UCSD-AML1 (cell line): ENCODE results near the gene GPR17.

ENCODE experiments used
- DNase-seq: peaks from one replicate; lab custom pipeline; 2025; ENCODE audit not compliant: unreplicated experiment; lab: John Stamatoyannopoulos, UW

Gene GPR17

GRCh38 chr2:127640082-127641072, 5.6 kb upstream of the GPR17 start:
- no peak for DNase-seq

- DNase-seq: no peak
These were observed 4.8 kb upstream of the GPR17 start for GRCh38 chr2:127641133-127641532.

- peak; percentile 67 for DNase-seq
These were observed 4.0 kb upstream of the GPR17 start for GRCh38 chr2:127641846-127642507.

- DNase-seq: no peak
These were observed 3.1 kb upstream of the GPR17 start for GRCh38 chr2:127642706-127643438.

- no peak for DNase-seq
These were observed 2.4 kb upstream of the GPR17 start for GRCh38 chr2:127643439-127644065.

- DNase-seq: no peak
These were observed 1.6 kb upstream of the GPR17 start for GRCh38 chr2:127644066-127645025.

GRCh38 chr2:127645026-127645394, 943 bp upstream of the GPR17 start:
- DNase-seq: no peak

GRCh38 chr2:127646487-127647241, 711 bp downstream of the GPR17 start:
- DNase-seq: no peak

- no peak for DNase-seq
These were observed 1.6 kb downstream of the GPR17 start for GRCh38 chr2:127647242-127648190.

- no peak for DNase-seq
These were observed 2.4 kb downstream of the GPR17 start for GRCh38 chr2:127648321-127648720.

- DNase-seq: no peak
These were observed 3.2 kb downstream of the GPR17 start for GRCh38 chr2:127649100-127649611.

- peak; percentile 65 for DNase-seq
These were observed 3.7 kb downstream of the GPR17 start for GRCh38 chr2:127649684-127650040.

GRCh38 chr2:127650041-127650784, 4.3 kb downstream of the GPR17 start:
- no peak for DNase-seq

- DNase-seq: no peak
These were observed 4.9 kb downstream of the GPR17 start for GRCh38 chr2:127650785-127651380.

GRCh38 chr2:127651381-127651809, 5.4 kb downstream of the GPR17 start:
- DNase-seq: no peak

- peak; percentile 34 for DNase-seq
These were observed 6.1 kb downstream of the GPR17 start for GRCh38 chr2:127651971-127652550.
